Endothelial cell of umbilical vein (primary cell): ENCODE data around the gene PCDHA8. TPM values are rescaled to one million over a fixed set of nuclear protein-coding genes. Genes with fewer than 3 reads are reported as not detected.

Experiments used
- BruUV-seq: library from RNA; stranded (reverse); fragments of 400-500 nt; replicated peaks from 2 replicates; lab custom pipeline; 2021; lab: Mats Ljungman, UMichigan
- CTCF ChIA-PET: fragments of 300-600, 350-600 bp; sonication (Branson Sonifier 250); formaldehyde crosslinking; loops from one replicate; lab custom pipeline; 2021; ENCODE audit warnings: antibody characterized with exemption, inconsistent platforms; lab: Charles Lee
- POLR2A ChIA-PET: fragments of 300-600, 350-600 bp; sonication (Branson Sonifier 250); formaldehyde crosslinking; loops from one replicate; lab custom pipeline; 2021; ENCODE audit warnings: antibody characterized with exemption, inconsistent platforms; lab: Charles Lee
- DNase-seq: peaks from one replicate; pipeline ENCODE4 v3.0.0-alpha.2; 2011; ENCODE audit warnings: low read depth, low spot score
- FAIRE-seq: peaks from 2 replicates; lab custom pipeline; 2011; peaks lifted over from hg19 to GRCh38; lab: Jason Lieb, UNC
- H2AFZ ChIP-seq: 2 replicates; pipeline ENCODE4 v1.6.0; 2012; ENCODE audit warnings: low read depth, low read length, control low read depth, inconsistent platforms
- H3K27ac ChIP-seq: 2 replicates; pipeline ENCODE4 v1.5.1; 2011; ENCODE audit warnings: low read depth, mild to moderate bottlenecking, control low read depth, low read length, moderate library complexity; ENCODE audit not compliant: insufficient read depth
- H3K27me3 ChIP-seq, 2 experiments: 2 replicates each; pipeline versions ENCODE4 v1.6.0 to v1.6.1; 2011; ENCODE audit warnings: low read length in 2 of 2, mixed read lengths in 1 of 2; ENCODE audit not compliant: control insufficient read depth in 2 of 2, insufficient read depth in 2 of 2
- H3K36me3 ChIP-seq, 2 experiments: 2 replicates in 1 of 2; 3 replicates in 1 of 2; pipeline ENCODE4 v1.5.1; 2011; ENCODE audit warnings: low read length in 2 of 2, mild to moderate bottlenecking in 1 of 2, moderate library complexity in 1 of 2; ENCODE audit not compliant: control insufficient read depth in 2 of 2, insufficient read depth in 2 of 2; ENCODE audit errors: extremely low read depth in 1 of 2
- H3K4me1 ChIP-seq: 3 replicates; pipeline ENCODE4 v1.5.1; 2011; ENCODE audit warnings: mild to moderate bottlenecking, low read length; ENCODE audit not compliant: control insufficient read depth, insufficient read depth; ENCODE audit errors: extremely low read depth
- H3K4me2 ChIP-seq: 2 replicates; pipeline ENCODE4 v1.6.1; 2011; ENCODE audit warnings: low read length, control low read depth, mixed read lengths; ENCODE audit not compliant: insufficient read depth
- H3K4me3 ChIP-seq, 3 experiments: fragments of 200-600 bp in 1 of 3; sonication (generic), shearing (Covaris generic) in 1 of 3; replicated peaks in 1 of 3; 2 replicates each; pipeline ENCODE4 v1.5.1; 2011 to 2016; ENCODE audit warnings: control low read depth in 3 of 3, low read length in 3 of 3, mild to moderate bottlenecking in 2 of 3, inconsistent platforms in 1 of 3, low read depth in 1 of 3, moderate library complexity in 1 of 3; ENCODE audit not compliant: insufficient read depth in 1 of 3
- H3K79me2 ChIP-seq: 2 replicates; pipeline ENCODE4 v1.6.0; 2012; ENCODE audit warnings: low read length, inconsistent platforms; ENCODE audit not compliant: control insufficient read depth, insufficient read depth
- H3K9ac ChIP-seq: replicated peaks from 2 replicates; pipeline ENCODE3; 2011; ENCODE audit warnings: low read length, control low read depth; ENCODE audit not compliant: insufficient read depth; ENCODE audit errors: extremely low read depth
- H3K9me1 ChIP-seq: replicated peaks from 3 replicates; pipeline ENCODE4 v1.6.0; 2011; ENCODE audit warnings: mild to moderate bottlenecking, low read length; ENCODE audit not compliant: control insufficient read depth, insufficient read depth; ENCODE audit errors: extremely low read depth
- H3K9me3 ChIP-seq: replicated peaks from 2 replicates; pipeline ENCODE4 v1.5.1; 2012; ENCODE audit warnings: low read length, inconsistent platforms; ENCODE audit not compliant: control insufficient read depth, insufficient read depth
- H4K20me1 ChIP-seq: replicated peaks from 2 replicates; pipeline ENCODE3; 2011; ENCODE audit warnings: mild to moderate bottlenecking, low read length; ENCODE audit not compliant: control insufficient read depth, insufficient read depth; ENCODE audit errors: extremely low read depth
- CTCF ChIP-seq, 2 donors: IDR thresholded peaks; 1 replicate in 1 of 2; 2 replicates in 1 of 2; pipeline ENCODE4 v1.5.1; 2011; ENCODE audit warnings: low read length in 2 of 2, mild to moderate bottlenecking in 2 of 2, moderate library complexity in 2 of 2, control low read depth in 1 of 2, inconsistent platforms in 1 of 2, low read depth in 1 of 2; ENCODE audit not compliant: insufficient read depth in 1 of 2; ENCODE audit errors: extremely low read depth in 1 of 2
- EZH2 ChIP-seq: IDR thresholded peaks from 2 replicates; pipeline ENCODE4 v1.6.1; 2012; ENCODE audit warnings: borderline replicate concordance, low read depth, mild to moderate bottlenecking, moderate library complexity, low read length, inconsistent platforms; ENCODE audit not compliant: severe bottlenecking
- FOS ChIP-seq: IDR thresholded peaks from 2 replicates; pipeline ENCODE4 v1.6.1; 2011; ENCODE audit warnings: mild to moderate bottlenecking, low read length, moderate library complexity, borderline replicate concordance; ENCODE audit not compliant: insufficient read depth
- GATA2 ChIP-seq: IDR thresholded peaks from 2 replicates; pipeline ENCODE4 v1.7.0; 2011; ENCODE audit warnings: low read depth, mild to moderate bottlenecking, moderate library complexity, mixed read lengths, low read length; ENCODE audit not compliant: insufficient read length, insufficient read depth
- JUN ChIP-seq: IDR thresholded peaks from 2 replicates; pipeline ENCODE4 v1.6.1; 2011; ENCODE audit warnings: borderline replicate concordance, low read depth; ENCODE audit not compliant: insufficient read length, insufficient read depth
- MAX ChIP-seq: IDR thresholded peaks from 2 replicates; pipeline ENCODE4 v1.6.1; 2011; ENCODE audit not compliant: insufficient read depth, insufficient read length
- MYC ChIP-seq: IDR thresholded peaks from one replicate; pipeline ENCODE4 v1.6.1; 2011; ENCODE audit warnings: mild to moderate bottlenecking, low read depth, low read length
- POLR2A ChIP-seq: IDR thresholded peaks from 2 replicates; pipeline ENCODE4 v1.6.1; 2012; ENCODE audit warnings: low read depth, mild to moderate bottlenecking, control low read depth, low read length
- POLR2AphosphoS5 ChIP-seq: IDR thresholded peaks from 2 replicates; pipeline ENCODE4 v1.6.1; 2012; ENCODE audit warnings: low read depth, mild to moderate bottlenecking, control low read depth, low read length, moderate library complexity; ENCODE audit not compliant: insufficient read depth
- dilution Hi-C: fragments of 300-500 bp; cut with MboI; formaldehyde crosslinking; loops from one replicate; pipeline ENCODE4 v1.15.0; 2019; ENCODE audit warnings: low sequenced_read_pairs; ENCODE audit not compliant: extremely low pct_ligation_motif_present
- intact Hi-C: fragments of 100-400 bp; cut with micrococcal nuclease; formaldehyde crosslinking; loops from one replicate; pipeline ENCODE4 v1.10.0; 2022
- polyA plus RNA-seq, 4 experiments: library from polyadenylated mRNA; depleted of rRNA in 3 of 4; stranded (reverse) in 3 of 4; unstranded in 1 of 4; fragments of >200 nt; gene quantifications; 2 replicates each; pipeline versions ENCODE4 v1.2.1 to v1.2.3, GENCODE V29; 2011 to 2012; ENCODE audit warnings: missing spikeins in 1 of 4
- total RNA-seq: library from RNA; stranded (reverse); gene quantifications from 2 replicates; pipeline ENCODE4 v1.2.3, GENCODE V29; 2021

The PCDHA8 gene
- total and polyA plus RNA-seq, 2 donors (not counting 3 experiments of a cell fraction or from before 2014, with no cell fraction given): not detected

- Histone ChIP-seq H3K27ac (no peak overlapping the region), H3K36me3 (no peaks in the 10 kb centered on the region), H3K4me2 (no peak overlapping the region), H3K79me2 (no peaks in the 10 kb centered on the region), H3K27me3 (no peaks in the 10 kb centered on the region), H3K4me3 (no peak overlapping the region), H3K4me1 (no peaks in the 10 kb centered on the region), H4K20me1 (no peaks in the 10 kb centered on the region), H3K9me3 (no peaks in the 10 kb centered on the region), H3K9ac (no peak overlapping the region), H2AFZ (no peak overlapping the region), H3K9me1 (no peaks in the 10 kb centered on the region)
- no peak for FAIRE-seq
- dilution Hi-C loops (no loop called here), intact Hi-C loops (no loop called here)
- ChIA-PET CTCF (no interaction called here), POLR2A (no interaction called here)
- TF ChIP-seq EZH2 (no peak), POLR2A (no peak), CTCF (IDR thresholded peaks at IDR 0.05; ENCODE audit: extremely low read depth in 1 of 2, insufficient read depth in 1 of 2, low read depth in 1 of 2, low read length in 2 of 2) (no peak), GATA2 (no peak), MAX (no peak), JUN (no peak), FOS (no peak), POLR2AphosphoS5 (no peak), MYC (no peak)
- DNase-seq: no peak
- BruUV-seq: no TSS peak
Observed at GRCh38 chr5:140857987-140858240, 16.9 kb downstream of the PCDHA8 start.
